Measurements from ENCODE around the gene CDKN1A. TPM values are rescaled to one million over a fixed set of nuclear protein-coding genes. Genes with fewer than 3 reads are reported as not detected.

Gene CDKN1A
- total RNA-seq, 4 donors from 2014 or later = 8.8 to 119 (median 75.8) TPM

GRCh38 chr6:36688739-36689075, 10.2 kb downstream of the CDKN1A start:
- no peaks in the 10 kb centered on the region for H3K27me3 ChIP-seq
- H3K36me3 ChIP-seq = no peaks in the 10 kb centered on the region
- no peak for DNase-seq
- intact Hi-C loops (cut with DNase I; ENCODE audit: low total_unique reads) = loop anchor here (10.0 kb wide), 1 partner anchor 274 kb away; no protein-coding TSS in a partner anchor
- H3K9me3 ChIP-seq = no peaks in the 10 kb centered on the region
- no peaks in the 10 kb centered on the region for H3K4me1 ChIP-seq
- H3K27ac ChIP-seq = no peak overlapping the region
- TF ChIP-seq POLR2A (IDR thresholded peaks at IDR 0.05) = no peak
- TF ChIP-seq, protein P1, sequence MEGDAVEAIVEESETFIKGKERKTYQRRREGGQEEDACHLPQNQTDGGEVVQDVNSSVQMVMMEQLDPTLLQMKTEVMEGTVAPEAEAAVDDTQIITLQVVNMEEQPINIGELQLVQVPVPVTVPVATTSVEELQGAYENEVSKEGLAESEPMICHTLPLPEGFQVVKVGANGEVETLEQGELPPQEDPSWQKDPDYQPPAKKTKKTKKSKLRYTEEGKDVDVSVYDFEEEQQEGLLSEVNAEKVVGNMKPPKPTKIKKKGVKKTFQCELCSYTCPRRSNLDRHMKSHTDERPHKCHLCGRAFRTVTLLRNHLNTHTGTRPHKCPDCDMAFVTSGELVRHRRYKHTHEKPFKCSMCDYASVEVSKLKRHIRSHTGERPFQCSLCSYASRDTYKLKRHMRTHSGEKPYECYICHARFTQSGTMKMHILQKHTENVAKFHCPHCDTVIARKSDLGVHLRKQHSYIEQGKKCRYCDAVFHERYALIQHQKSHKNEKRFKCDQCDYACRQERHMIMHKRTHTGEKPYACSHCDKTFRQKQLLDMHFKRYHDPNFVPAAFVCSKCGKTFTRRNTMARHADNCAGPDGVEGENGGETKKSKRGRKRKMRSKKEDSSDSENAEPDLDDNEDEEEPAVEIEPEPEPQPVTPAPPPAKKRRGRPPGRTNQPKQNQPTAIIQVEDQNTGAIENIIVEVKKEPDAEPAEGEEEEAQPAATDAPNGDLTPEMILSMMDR (IDR thresholded peaks at IDR 0.05) = no peak
- H3K4me3 ChIP-seq = no peak overlapping the region

DNA sequence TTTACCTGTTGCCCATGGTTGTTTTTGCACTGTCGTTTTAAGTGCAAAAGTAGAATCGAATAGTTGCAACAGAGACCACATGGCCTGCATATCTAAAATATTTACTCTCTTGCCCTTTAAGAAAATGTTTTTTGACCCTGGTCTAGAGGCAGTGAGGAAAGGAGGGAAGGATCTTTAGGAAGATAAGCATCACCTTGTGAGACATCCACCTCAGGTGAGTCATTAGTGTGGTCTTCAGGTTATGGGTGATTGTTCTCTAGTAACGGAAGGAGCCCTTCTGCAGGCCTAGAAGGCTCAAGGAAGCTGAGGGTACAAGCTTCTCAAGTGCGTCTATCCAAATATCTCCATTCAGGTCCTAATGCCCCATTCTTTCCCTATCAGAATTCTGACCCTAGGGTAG, 12.5 kb downstream of the CDKN1A start:
- intact Hi-C loops (cut with DNase I; ENCODE audit: low total_unique reads) = no loop called here
- TF ChIP-seq POLR2A (IDR thresholded peaks at IDR 0.05) = no peak
- TF ChIP-seq, protein P1 (IDR thresholded peaks at IDR 0.05) = no peak
- no peaks in the 10 kb centered on the region for H3K36me3 ChIP-seq
- no peak overlapping the region for H3K27ac ChIP-seq
- H3K4me1 ChIP-seq = no peaks in the 10 kb centered on the region
- H3K9me3 ChIP-seq = no peaks in the 10 kb centered on the region
- no peak for DNase-seq
- no peaks in the 10 kb centered on the region for H3K27me3 ChIP-seq
- no peak overlapping the region for H3K4me3 ChIP-seq

GRCh38 chr6:36691612-36692011, 13.1 kb downstream of the CDKN1A start:
- no peaks in the 10 kb centered on the region for H3K9me3 ChIP-seq
- no peak overlapping the region for H3K27ac ChIP-seq
- no peaks in the 10 kb centered on the region for H3K4me1 ChIP-seq
- intact Hi-C loops (cut with DNase I; ENCODE audit: low total_unique reads) = no loop called here
- no peak overlapping the region for H3K4me3 ChIP-seq
- H3K36me3 ChIP-seq = no peaks in the 10 kb centered on the region
- H3K27me3 ChIP-seq = no peaks in the 10 kb centered on the region
- DNase-seq = no peak
- TF ChIP-seq POLR2A (IDR thresholded peaks at IDR 0.05) = no peak
- TF ChIP-seq, protein P1 (IDR thresholded peaks at IDR 0.05) = no peak

DNA sequence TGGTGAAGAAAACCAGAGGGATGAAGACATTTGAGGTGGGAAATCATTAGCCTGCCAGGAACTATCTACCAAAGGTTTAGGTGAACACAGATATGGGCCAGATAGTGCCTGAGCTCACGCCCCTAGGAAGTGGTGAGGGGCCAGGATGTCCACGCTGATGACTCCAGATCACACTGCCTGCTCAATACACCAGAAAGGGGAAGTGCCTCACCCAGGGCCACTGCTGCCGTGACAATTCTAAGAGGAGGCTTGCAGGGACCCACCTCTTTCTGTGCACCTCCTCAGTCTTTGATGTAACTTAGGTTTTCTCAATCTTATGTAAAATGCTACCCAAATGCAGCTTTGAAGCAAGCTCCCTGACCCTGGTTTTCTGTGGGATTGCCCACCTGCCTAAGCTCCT, 13.7 kb downstream of the CDKN1A start:
- H3K27ac ChIP-seq = no peak overlapping the region
- intact Hi-C loops (cut with DNase I; ENCODE audit: low total_unique reads) = no loop called here

DNA sequence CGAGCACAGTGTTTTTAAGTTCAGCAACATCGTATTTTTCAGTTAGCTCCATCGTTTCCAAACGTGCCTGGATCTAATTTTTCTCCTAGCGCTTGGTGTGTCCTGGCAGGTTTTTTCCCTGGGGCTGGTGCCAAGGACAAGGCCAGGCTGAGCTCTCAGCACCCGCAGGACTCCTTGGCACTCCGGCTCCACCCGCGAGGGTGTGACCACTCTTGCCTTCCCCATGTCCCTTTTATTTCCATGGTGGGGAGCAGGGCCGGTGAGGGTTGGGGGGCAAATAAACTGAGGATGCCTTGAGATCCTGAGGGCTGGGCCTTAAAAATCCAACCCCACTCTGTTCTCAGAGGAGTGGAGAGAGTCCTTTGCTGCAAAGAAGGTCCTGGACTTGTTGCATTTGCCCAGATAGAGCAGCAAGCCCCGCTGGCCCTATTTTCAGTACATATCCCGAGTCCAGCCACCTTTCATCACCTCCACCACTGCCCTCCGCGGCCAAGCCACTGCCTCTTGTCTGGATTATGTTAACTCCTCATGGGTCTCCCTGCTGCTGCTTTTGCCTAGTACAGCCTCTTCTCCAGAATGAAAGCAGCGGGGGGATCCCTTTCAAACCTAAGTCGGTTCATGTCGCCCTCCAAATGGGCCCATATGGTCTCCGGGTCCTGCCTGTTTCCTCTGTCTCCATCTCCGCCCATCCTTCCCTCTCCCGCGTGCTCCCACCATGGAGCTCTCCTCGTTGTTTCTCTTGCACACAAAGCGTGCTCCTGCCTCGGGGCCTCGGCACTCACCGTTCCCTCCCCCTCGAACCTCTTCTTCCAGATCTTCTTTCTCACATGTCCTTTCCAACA, 14.6 kb downstream of the CDKN1A start:
- intact Hi-C loops (cut with DNase I; ENCODE audit: low total_unique reads) = no loop called here
- TF ChIP-seq, protein P1 (IDR thresholded peaks at IDR 0.05) = no peak
- no peak for TF ChIP-seq POLR2A (IDR thresholded peaks at IDR 0.05)
- Histone ChIP-seq H3K27ac (no peak overlapping the region), H3K4me3 (no peak overlapping the region), H3K36me3 (no peaks in the 10 kb centered on the region), H3K4me1 (no peaks in the 10 kb centered on the region), H3K9me3 (no peaks in the 10 kb centered on the region), H3K27me3 (no peaks in the 10 kb centered on the region)
- no peak for DNase-seq

More for the DNA sequence above, 13.7 kb downstream of the CDKN1A start:
- Histone ChIP-seq H3K4me3 (no peak overlapping the region), H3K27me3 (no peaks in the 10 kb centered on the region), H3K9me3 (no peaks in the 10 kb centered on the region), H3K4me1 (no peaks in the 10 kb centered on the region), H3K36me3 (no peaks in the 10 kb centered on the region)
- TF ChIP-seq POLR2A (IDR thresholded peaks at IDR 0.05) = no peak
- TF ChIP-seq, protein P1 (IDR thresholded peaks at IDR 0.05) = no peak
- DNase-seq = no peak

Measured in uterus (tissue), 4 donors.